HepG2 (cell line): ENCODE results near the gene BSG. TPM values are rescaled to one million over a fixed set of nuclear protein-coding genes. Genes with fewer than 3 reads are reported as not detected.

Source experiments
- ATAC-seq: fragments of 200-7000 bp; cut with Tn5 transposase; 3 replicates; pipeline ENCODE4 v1.9.1; 2020; ENCODE audit warnings: mild to moderate bottlenecking, moderate library complexity
- BruUV-seq: library from RNA; stranded (reverse); fragments of 400-500 nt; replicated peaks from 2 replicates; lab custom pipeline; 2021; lab: Mats Ljungman, UMichigan
- CTCF ChIA-PET: fragments of 300-600 bp; formaldehyde crosslinking; extraction: SDS; loops from one replicate; lab custom pipeline; 2021; ENCODE audit warnings: low total read pairs, inconsistent platforms, low intra/inter-chr PET ratio; lab: Yijun Ruan, JAX
- POLR2A ChIA-PET: fragments of 350-600 bp; sonication (Branson Sonifier 250); formaldehyde crosslinking; loops from one replicate; lab custom pipeline; 2020; ENCODE audit warnings: antibody characterized with exemption, inconsistent platforms; lab: Yijun Ruan, JAX
- DNase-seq: peaks from one replicate; pipeline ENCODE4 v3.0.0-alpha.2; 2015; ENCODE audit warnings: low spot score
- FAIRE-seq: peaks from 3 replicates; lab custom pipeline; 2011; peaks lifted over from hg19 to GRCh38; lab: Jason Lieb, UNC
- H2AFZ ChIP-seq: one replicate; pipeline ENCODE4 v1.6.1; 2011; ENCODE audit warnings: low read length, inconsistent platforms
- H3K27ac ChIP-seq: fragments of 300-600 bp; 3 replicates; pipeline ENCODE4 v1.8.0; 2011; ENCODE audit warnings: mixed run types, mild to moderate bottlenecking, mixed read lengths, low read length, inconsistent platforms; ENCODE audit not compliant: insufficient read depth; ENCODE audit errors: extremely low read length
- H3K27me3 ChIP-seq, 2 experiments: fragments of 200-600 bp in 1 of 2; 2 replicates in 1 of 2; 3 replicates in 1 of 2; pipeline versions ENCODE4 v1.6.0 to v1.8.0; 2011; ENCODE audit warnings: low read length in 2 of 2, mild to moderate bottlenecking in 2 of 2, moderate library complexity in 2 of 2, inconsistent platforms in 1 of 2; ENCODE audit not compliant: insufficient read depth in 2 of 2, control insufficient read depth in 1 of 2
- H3K36me3 ChIP-seq, 2 experiments: fragments of 200-600 bp in 1 of 2; replicated peaks in 1 of 2; 2 replicates in 1 of 2; 3 replicates in 1 of 2; pipeline versions ENCODE4 v1.5.1 to v1.8.0; 2011; ENCODE audit warnings: low read length in 2 of 2, inconsistent platforms in 1 of 2; ENCODE audit not compliant: insufficient read depth in 2 of 2, control insufficient read depth in 1 of 2
- H3K4me1 ChIP-seq: 2 replicates; pipeline ENCODE4 v1.5.1; 2012; ENCODE audit warnings: low read length, inconsistent platforms; ENCODE audit not compliant: insufficient read depth
- H3K4me2 ChIP-seq: 2 replicates; pipeline ENCODE4 v1.6.0; 2011; ENCODE audit warnings: low read depth, low read length, inconsistent platforms
- H3K4me3 ChIP-seq, 3 experiments: fragments of 200-600 bp in 1 of 3; sonication (generic), shearing (Covaris generic) in 1 of 3; replicated peaks in 1 of 3; 2 replicates each; pipeline ENCODE4 v1.5.1; 2011 to 2016; ENCODE audit warnings: low read length in 3 of 3, inconsistent platforms in 2 of 3, low read depth in 2 of 3, mild to moderate bottlenecking in 2 of 3, control low read depth in 1 of 3, mixed read lengths in 1 of 3; ENCODE audit not compliant: insufficient read depth in 1 of 3
- H3K79me2 ChIP-seq: one replicate; pipeline ENCODE4 v1.6.1; 2011; ENCODE audit warnings: low read length, inconsistent platforms; ENCODE audit not compliant: insufficient read depth
- H3K9ac ChIP-seq: 2 replicates; pipeline ENCODE4 v1.6.0; 2011; ENCODE audit warnings: mild to moderate bottlenecking, low read depth, low read length, inconsistent platforms; ENCODE audit not compliant: insufficient read depth
- H3K9me3 ChIP-seq: 2 replicates; pipeline ENCODE4 v1.5.1; 2012; ENCODE audit warnings: mild to moderate bottlenecking, low read length
- H4K20me1 ChIP-seq: 2 replicates; pipeline ENCODE4 v1.6.0; 2011; ENCODE audit warnings: inconsistent platforms, mild to moderate bottlenecking, low read length, moderate library complexity; ENCODE audit not compliant: insufficient read depth
- AGO2 ChIP-seq: fragments of 200-400 bp; formaldehyde crosslinking; optimal IDR thresholded peaks from 2 replicates; pipeline ENCODE3; 2017; ENCODE audit warnings: mild to moderate bottlenecking, low read depth, low read length, moderate library complexity
- DNMT3B ChIP-seq: conservative IDR thresholded peaks from 2 replicates; pipeline ENCODE4 v1.6.1; 2016; ENCODE audit warnings: missing biosample characterization, control low read depth
- GTF2F1 ChIP-seq: fragments of 150-350 bp; IDR thresholded peaks from 2 replicates; pipeline ENCODE4 v1.6.1; 2014; ENCODE audit warnings: low read length
- HNF4G ChIP-seq, 2 experiments: sonication (generic) in 1 of 2; formaldehyde crosslinking in 1 of 2; IDR thresholded peaks; 2 replicates each; pipeline versions ENCODE4 v1.4.0 to v1.6.1; 2011 to 2020; ENCODE audit warnings: borderline replicate concordance in 2 of 2, low read depth in 2 of 2, mild to moderate bottlenecking in 2 of 2, low read length in 1 of 2, missing genetic modification reagents in 1 of 2, moderate library complexity in 1 of 2
- NBN ChIP-seq: fragments of 450-650 bp; conservative IDR thresholded peaks from 2 replicates; pipeline ENCODE4 v1.6.1; 2017
- TBP ChIP-seq: sonication (generic); formaldehyde crosslinking; IDR thresholded peaks from 2 replicates; pipeline ENCODE4 v1.5.0; 2020; ENCODE audit warnings: missing genetic modification reagents
- WGBS: methylation state at CpG from one replicate; pipeline ENCODE4 v1.1.6; 2017; ENCODE audit warnings: low lambda C conversion rate; 5-methylcytosine and 5-hydroxymethylcytosine counted together
- in situ Hi-C: cut with HindIII; loops from 2 replicates; pipeline ENCODE4 v1.10.0; 2017; ENCODE audit warnings: low pct_unique_long_range_greater_than_20kb; ENCODE audit not compliant: extremely low pct_ligation_motif_present
- intact Hi-C: fragments of 100-400 bp; cut with micrococcal nuclease; formaldehyde crosslinking; loops from one replicate; pipeline ENCODE4 v1.10.0; 2022; ENCODE audit not compliant: unreplicated experiment
- polyA plus RNA-seq, 8 experiments: library from polyadenylated mRNA; depleted of rRNA in 3 of 8; stranded (reverse) in 7 of 8; unstranded in 1 of 8; fragments of >200 nt; fragmentation: Illumina TruSeq in 4 of 8; extraction: Trizol in 4 of 8; gene quantifications; 2 replicates each; pipeline versions ENCODE4 v1.2.1 to v1.2.3, GENCODE V29; 2011 to 2016; ENCODE audit warnings: low read depth in 4 of 8, missing spikeins in 1 of 8, mixed read lengths in 1 of 8; ENCODE audit not compliant: insufficient read depth in 1 of 8
- total RNA-seq, 5 experiments: library from RNA; depleted of rRNA; stranded (reverse); fragments of >200 nt; fragmentation: Illumina TruSeq; extraction: Trizol; gene quantifications; 2 replicates each; pipeline ENCODE4 v1.2.3, GENCODE V29; 2016; ENCODE audit warnings: low read depth in 1 of 5

BSG gene
- total and polyA plus RNA-seq, 2 of the 13 experiments (the other 11 are each of a cell fraction or from before 2014, with no cell fraction given) = 309 to 754 TPM

GRCh38 chr19:612941-613340, 40.5 kb downstream of the BSG start:
- Histone ChIP-seq H4K20me1 (no peaks in the 10 kb centered on the region), H3K9ac (no peak overlapping the region), H3K4me1 (no peaks in the 10 kb centered on the region), H3K9me3 (no peaks in the 10 kb centered on the region), H3K79me2 (no peaks in the 10 kb centered on the region), H3K27me3 (no peaks in the 10 kb centered on the region), H2AFZ (no peak overlapping the region), H3K27ac (no peak overlapping the region), H3K4me3 (no peak overlapping the region), H3K4me2 (no peak overlapping the region), H3K36me3 (peaks cover 3 to 7% of the 10 kb centered on the region in 2 experiments; a peak in 3 of 5 replicates)
- POLR2A ChIA-PET = no interaction called here
- BruUV-seq = no TSS peak
- no peak for FAIRE-seq
- ATAC-seq = no peak
- CTCF ChIA-PET = no interaction called here
- WGBS = 95% methylated on average over 30 of the region's 33 CpGs
- intact Hi-C loops = no loop called here
- TF ChIP-seq GTF2F1 = no peak
- no peak for TF ChIP-seq NBN
- TF ChIP-seq DNMT3B (CRISPR knock-in tag) = no peak
- TF ChIP-seq TBP (CRISPR knock-in tag) = no peak
- in situ Hi-C loops = no loop called here
- DNase-seq = no peak

DNA sequence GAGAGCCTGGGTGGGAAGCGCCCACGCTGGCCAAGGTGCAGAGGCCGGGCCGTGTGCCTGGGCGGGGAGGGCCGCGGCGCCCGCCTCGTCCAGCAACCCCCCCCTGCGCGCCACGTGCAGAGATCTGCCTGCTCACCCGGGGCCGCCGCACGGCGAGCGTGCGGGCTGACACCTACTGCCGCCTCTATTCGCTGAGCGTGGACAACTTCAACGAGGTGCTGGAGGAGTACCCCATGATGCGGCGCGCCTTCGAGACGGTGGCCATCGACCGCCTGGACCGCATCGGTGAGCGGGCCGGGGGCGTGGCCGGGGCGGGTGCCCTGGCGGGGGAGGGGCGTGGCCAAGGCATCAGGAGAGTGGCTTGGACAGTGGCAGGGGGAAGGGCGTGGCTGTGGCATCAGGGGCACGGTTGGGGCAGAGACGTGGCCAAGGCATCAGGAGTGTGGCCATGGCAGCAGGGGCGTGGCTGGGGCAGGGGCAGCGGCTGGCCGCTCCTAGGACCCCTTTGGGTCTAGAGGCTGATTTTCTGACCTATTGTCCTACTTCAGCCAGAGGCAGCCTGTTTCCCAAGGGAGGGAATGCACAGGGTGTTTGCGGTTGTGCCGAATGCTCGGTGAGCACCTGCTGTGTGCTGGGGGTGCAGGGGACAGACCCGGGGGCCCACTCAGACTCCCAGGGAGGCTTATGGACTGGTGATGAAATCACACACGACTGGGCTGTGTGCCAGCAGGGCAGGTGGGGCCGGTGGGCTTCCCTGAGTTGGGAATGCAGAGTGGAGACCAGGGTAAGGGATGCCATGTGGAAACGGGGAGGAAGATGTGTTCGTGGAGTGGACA, 41.6 kb downstream of the BSG start:
- BruUV-seq = no TSS peak

More for the DNA sequence above, 41.6 kb downstream of the BSG start:
- CTCF ChIA-PET = no interaction called here
- FAIRE-seq (no peak), ATAC-seq (no peak), DNase-seq (no peak)
- intact Hi-C loops (no loop called here), in situ Hi-C loops (no loop called here)
- no peaks in the 10 kb centered on the region for H3K4me1 ChIP-seq
- H3K9me3 ChIP-seq = no peaks in the 10 kb centered on the region
- H3K79me2 ChIP-seq = no peaks in the 10 kb centered on the region
- H3K4me2 ChIP-seq = no peak overlapping the region
- no peaks in the 10 kb centered on the region for H3K27me3 ChIP-seq
- TF ChIP-seq AGO2 (peak; percentile 50), HNF4G (IDR thresholded peaks at IDR 0.05; ENCODE audit: borderline replicate concordance, low read depth, low read length) (no peak), HNF4G (CRISPR knock-in tag; IDR thresholded peaks at IDR 0.05; ENCODE audit: borderline replicate concordance, low read depth) (no peak)
- H4K20me1 ChIP-seq = no peaks in the 10 kb centered on the region
- peaks cover 9 to 16% of the 10 kb centered on the region in 2 experiments; a peak in 4 of 5 replicates for H3K36me3 ChIP-seq
- 95% methylated on average over 26 of the region's 54 CpGs for WGBS
- H3K27ac ChIP-seq = no peak overlapping the region
- H2AFZ ChIP-seq = no peak overlapping the region
- POLR2A ChIA-PET = no interaction called here
- H3K9ac ChIP-seq = no peak overlapping the region
- H3K4me3 ChIP-seq = no peak overlapping the region
